ENCODE measurements around the gene HERC6.

The HERC6 gene

DNA sequence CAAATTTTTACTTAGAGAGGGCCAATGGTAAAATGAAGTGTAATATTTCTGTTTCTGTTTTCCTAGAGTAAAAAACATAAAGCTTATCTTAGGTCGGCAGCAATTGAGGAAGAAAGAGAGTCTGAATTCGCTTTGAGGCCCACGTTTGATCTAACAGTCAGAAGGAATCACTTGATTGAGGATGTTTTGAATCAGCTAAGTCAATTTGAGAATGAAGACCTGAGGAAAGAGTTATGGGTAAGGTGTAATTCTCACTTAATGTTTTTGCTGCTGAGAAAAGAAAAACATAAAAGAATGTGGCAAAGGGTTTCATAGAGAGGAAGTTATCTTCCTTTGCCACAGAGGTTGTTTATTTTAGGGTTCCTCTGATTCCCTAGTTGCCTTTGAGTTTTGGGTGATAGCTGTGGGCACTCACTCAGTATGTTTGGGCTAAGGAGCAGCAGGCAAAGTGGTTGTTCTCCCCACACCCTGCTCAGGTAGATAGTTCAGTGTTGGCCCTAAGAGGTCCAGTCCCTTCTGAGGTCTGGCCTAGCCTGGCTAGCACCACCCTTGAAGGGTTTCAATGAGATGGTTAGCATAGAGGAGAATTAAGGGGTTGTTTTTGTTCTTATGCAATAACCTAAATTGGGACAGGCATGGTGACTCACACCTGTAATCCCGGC is 110.6 kb downstream of the HERC6 start:
- TF ChIP-seq, protein P1, sequence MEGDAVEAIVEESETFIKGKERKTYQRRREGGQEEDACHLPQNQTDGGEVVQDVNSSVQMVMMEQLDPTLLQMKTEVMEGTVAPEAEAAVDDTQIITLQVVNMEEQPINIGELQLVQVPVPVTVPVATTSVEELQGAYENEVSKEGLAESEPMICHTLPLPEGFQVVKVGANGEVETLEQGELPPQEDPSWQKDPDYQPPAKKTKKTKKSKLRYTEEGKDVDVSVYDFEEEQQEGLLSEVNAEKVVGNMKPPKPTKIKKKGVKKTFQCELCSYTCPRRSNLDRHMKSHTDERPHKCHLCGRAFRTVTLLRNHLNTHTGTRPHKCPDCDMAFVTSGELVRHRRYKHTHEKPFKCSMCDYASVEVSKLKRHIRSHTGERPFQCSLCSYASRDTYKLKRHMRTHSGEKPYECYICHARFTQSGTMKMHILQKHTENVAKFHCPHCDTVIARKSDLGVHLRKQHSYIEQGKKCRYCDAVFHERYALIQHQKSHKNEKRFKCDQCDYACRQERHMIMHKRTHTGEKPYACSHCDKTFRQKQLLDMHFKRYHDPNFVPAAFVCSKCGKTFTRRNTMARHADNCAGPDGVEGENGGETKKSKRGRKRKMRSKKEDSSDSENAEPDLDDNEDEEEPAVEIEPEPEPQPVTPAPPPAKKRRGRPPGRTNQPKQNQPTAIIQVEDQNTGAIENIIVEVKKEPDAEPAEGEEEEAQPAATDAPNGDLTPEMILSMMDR (conservative IDR thresholded peaks at IDR 0.05) = no peak
- no peak for TF ChIP-seq ZFX (IDR thresholded peaks at IDR 0.05)
- H3K27ac ChIP-seq = no peak overlapping the region

Data from C4-2B (cell line).